Endothelial cell of hepatic sinusoid (primary cell): ENCODE measurements around the gene DRAM1.
"Not testable (repeated sequence)": the region's sequence is repeated elsewhere in the genome, so short reads cannot be mapped to it uniquely, and the experiment has no call there.

Experiments used
- in situ Hi-C: cut with HindIII; loops from 2 replicates; pipeline ENCODE4 v1.10.0; 2017; ENCODE audit warnings: low sequenced_read_pairs

The DRAM1 gene

GRCh38 chr12:101858361-101858760 lies 19.0 kb upstream of the DRAM1 start:
- in situ Hi-C loops: no loop called here

- in situ Hi-C loops: no loop called here
These were observed 17.4 kb upstream of the DRAM1 start for GRCh38 chr12:101859664-101860607.

- in situ Hi-C loops: not testable (repeated sequence)
These were observed 15.7 kb upstream of the DRAM1 start for GRCh38 chr12:101861688-101862087.

GRCh38 chr12:101862245-101862644 lies 15.1 kb upstream of the DRAM1 start:
- in situ Hi-C loops: no loop called here

GRCh38 chr12:101863981-101864380 lies 13.4 kb upstream of the DRAM1 start:
- in situ Hi-C loops: no loop called here

GRCh38 chr12:101866615-101867373 lies 10.6 kb upstream of the DRAM1 start:
- in situ Hi-C loops: no loop called here

- in situ Hi-C loops: not testable (repeated sequence)
These were observed 9.8 kb upstream of the DRAM1 start for GRCh38 chr12:101867619-101868018.

GRCh38 chr12:101870925-101871324 lies 6.5 kb upstream of the DRAM1 start:
- in situ Hi-C loops: no loop called here

- in situ Hi-C loops: no loop called here
These were observed 2.2 kb upstream of the DRAM1 start for GRCh38 chr12:101875162-101875561.

GRCh38 chr12:101876322-101876860 lies 989 bp upstream of the DRAM1 start:
- in situ Hi-C loops: no loop called here

GRCh38 chr12:101877806-101878242 lies 444 bp downstream of the DRAM1 start:
- in situ Hi-C loops: no loop called here

- in situ Hi-C loops: no loop called here
These were observed 952 bp downstream of the DRAM1 start for GRCh38 chr12:101878243-101878821.

- in situ Hi-C loops: no loop called here
These were observed 3.4 kb downstream of the DRAM1 start for GRCh38 chr12:101880769-101881168.

GRCh38 chr12:101881228-101881627 lies 3.8 kb downstream of the DRAM1 start:
- in situ Hi-C loops: no loop called here

- in situ Hi-C loops: no loop called here
These were observed 6.8 kb downstream of the DRAM1 start for GRCh38 chr12:101884174-101884573.

GRCh38 chr12:101884781-101885340 lies 7.5 kb downstream of the DRAM1 start:
- in situ Hi-C loops: not testable (repeated sequence)

GRCh38 chr12:101885912-101886561 lies 8.7 kb downstream of the DRAM1 start:
- in situ Hi-C loops: no loop called here

- in situ Hi-C loops: no loop called here
These were observed 11.9 kb downstream of the DRAM1 start for GRCh38 chr12:101889211-101889752.

- in situ Hi-C loops: no loop called here
These were observed 14.1 kb downstream of the DRAM1 start for GRCh38 chr12:101891462-101891971.

GRCh38 chr12:101892794-101893193 lies 15.4 kb downstream of the DRAM1 start:
- in situ Hi-C loops: no loop called here
